ENCODE data around the gene MED25. TPM values are rescaled to one million over a fixed set of nuclear protein-coding genes. Genes with fewer than 3 reads are reported as not detected.
A peak's percentile ranks its signal among the peaks of the same experiment; 100 is the strongest.

MED25 gene
- total and polyA plus RNA-seq, 5 donors = 37.8 to 50.4 (median 41.5) TPM

- Histone ChIP-seq H3K4me3 (ENCODE audit: low read length) (no peak overlapping the region), H3K9me3 (ENCODE audit: control insufficient read depth, low read length) (no peaks in the 10 kb centered on the region), H3K27ac (ENCODE audit: low read length) (no peak overlapping the region), H3K27me3 (ENCODE audit: control insufficient read depth, insufficient read depth) (no peaks in the 10 kb centered on the region), H3K4me1 (ENCODE audit: control insufficient read depth, insufficient read depth, low read length) (peaks cover 1% of the 10 kb centered on the region)
- intact Hi-C loops (cut with DNase I) = no loop called here
- WGBS = 79% methylated on average over 18 of the region's 18 CpGs
- peak in 1 of 3 donors; percentile 50 for DNase-seq
- no peak for ATAC-seq
These were observed 10.8 kb upstream of the MED25 start for GRCh38 chr19:49807058-49807903.

GRCh38 chr19:49807904-49808675 lies 10.0 kb upstream of the MED25 start:
- H3K27ac ChIP-seq (ENCODE audit: low read length) = peak overlapping the region; percentile 13
- H3K9me3 ChIP-seq (ENCODE audit: control insufficient read depth, low read length) = no peaks in the 10 kb centered on the region
- DNase-seq = peak in 2 of 3 donors; percentile 68 to 75
- peak in 1 of 2 donors; percentile 2 for ATAC-seq
- H3K4me3 ChIP-seq (ENCODE audit: low read length) = peak overlapping the region; percentile 63
- peaks cover 1% of the 10 kb centered on the region for H3K4me1 ChIP-seq (ENCODE audit: control insufficient read depth, insufficient read depth, low read length)
- WGBS = 79% methylated on average over 20 of the region's 20 CpGs
- intact Hi-C loops (cut with DNase I) = no loop called here
- no peaks in the 10 kb centered on the region for H3K27me3 ChIP-seq (ENCODE audit: control insufficient read depth, insufficient read depth)

DNA sequence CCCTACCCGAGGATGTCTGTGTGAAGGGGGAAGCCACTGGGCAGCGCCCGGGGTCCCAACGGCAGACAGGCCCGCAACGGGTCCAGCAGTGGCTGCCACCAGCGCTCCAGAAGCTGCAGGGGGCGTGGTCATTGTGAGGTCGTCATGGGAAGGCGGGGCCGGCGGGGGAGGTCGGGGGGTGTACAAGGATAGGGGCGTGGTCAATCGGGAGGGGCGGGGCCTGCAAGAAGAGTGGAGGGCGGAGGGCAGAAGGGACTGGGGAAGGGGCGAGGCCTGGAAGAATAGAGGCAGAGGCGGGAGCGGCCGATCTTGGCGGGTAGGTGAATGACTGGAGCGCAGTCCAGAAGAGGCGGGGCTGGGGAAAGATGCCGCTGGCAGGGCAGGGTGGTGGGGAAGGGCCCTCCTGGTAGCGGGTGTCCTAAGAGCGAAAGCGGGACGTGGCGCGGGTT lies 9.4 kb upstream of the MED25 start:
- intact Hi-C loops (cut with DNase I) = no loop called here
- peak; percentile 80 to 81 for ATAC-seq
- Histone ChIP-seq H3K27ac (ENCODE audit: low read length) (peak overlapping the region; percentile 80), H3K4me1 (ENCODE audit: control insufficient read depth, insufficient read depth, low read length) (peaks cover 1% of the 10 kb centered on the region), H3K27me3 (ENCODE audit: control insufficient read depth, insufficient read depth) (no peaks in the 10 kb centered on the region), H3K4me3 (ENCODE audit: low read length) (peak overlapping the region; percentile 63), H3K9me3 (ENCODE audit: control insufficient read depth, low read length) (no peaks in the 10 kb centered on the region)
- WGBS = 3% methylated on average over 31 of the region's 31 CpGs
- DNase-seq = peak; percentile 96 to 98 (median 98)

DNA sequence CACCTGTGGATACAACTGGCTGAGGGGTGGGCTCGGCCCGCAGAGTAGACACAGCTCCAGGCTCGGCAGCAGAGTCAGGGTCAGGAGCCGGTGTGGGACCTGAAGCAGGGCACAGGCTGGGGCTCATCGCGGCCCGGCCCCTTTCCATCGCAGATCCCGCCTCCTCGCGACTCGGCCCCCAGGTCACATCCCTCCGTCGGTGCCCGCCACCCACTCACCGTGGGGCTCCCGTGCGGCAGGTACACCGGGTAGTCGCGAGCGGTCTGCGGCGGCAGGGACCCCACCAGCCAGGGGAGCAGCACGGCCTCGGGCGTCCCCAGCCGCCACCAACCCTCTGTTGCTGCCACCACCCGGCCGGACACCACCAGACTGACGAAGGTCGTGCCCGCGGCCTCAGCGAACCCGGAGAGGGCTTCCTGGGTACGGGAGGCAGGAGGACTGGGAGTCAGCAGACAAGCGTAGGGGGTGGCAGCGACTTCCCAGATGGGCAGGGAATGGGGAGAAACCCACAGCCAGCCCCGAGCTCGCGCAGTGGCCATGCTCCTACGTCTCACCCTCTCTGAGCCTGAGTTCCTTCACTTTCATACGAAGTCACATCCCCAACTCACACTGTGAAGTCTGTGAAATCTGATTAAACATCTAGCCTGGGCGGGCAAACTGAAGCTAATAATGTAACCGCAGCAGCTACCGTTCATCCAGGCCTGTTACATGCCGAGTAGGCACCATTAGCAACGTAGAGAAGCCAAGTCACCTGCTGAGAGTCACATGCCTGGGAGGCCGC lies 8.7 kb upstream of the MED25 start:
- H3K4me3 ChIP-seq (ENCODE audit: low read length) = peak overlapping the region; percentile 63
- DNase-seq (peak; percentile 72 to 89 (median 83)), ATAC-seq (peak; percentile 48 to 51)
- no peaks in the 10 kb centered on the region for H3K27me3 ChIP-seq (ENCODE audit: control insufficient read depth, insufficient read depth)
- H3K4me1 ChIP-seq (ENCODE audit: control insufficient read depth, insufficient read depth, low read length) = peaks cover 1% of the 10 kb centered on the region
- WGBS = 6% methylated on average over 50 of the region's 50 CpGs
- intact Hi-C loops (cut with DNase I) = no loop called here
- H3K9me3 ChIP-seq (ENCODE audit: control insufficient read depth, low read length) = no peaks in the 10 kb centered on the region
- peak overlapping the region; percentile 80 for H3K27ac ChIP-seq (ENCODE audit: low read length)

GRCh38 chr19:49809941-49810389 lies 8.1 kb upstream of the MED25 start:
- ATAC-seq (no peak), DNase-seq (peak in 1 of 3 donors; percentile 47)
- no peaks in the 10 kb centered on the region for H3K27me3 ChIP-seq (ENCODE audit: control insufficient read depth, insufficient read depth)
- 81% methylated on average over 5 of the region's 5 CpGs for WGBS
- no peaks in the 10 kb centered on the region for H3K9me3 ChIP-seq (ENCODE audit: control insufficient read depth, low read length)
- H3K27ac ChIP-seq (ENCODE audit: low read length) = peak overlapping the region; percentile 80
- intact Hi-C loops (cut with DNase I) = loop anchor here in 2 of 4 donors (10.0 kb wide), 1 partner anchor 55 kb away; the partner anchor contains the start of gene PNKP (in 2 of the 2)
- H3K4me3 ChIP-seq (ENCODE audit: low read length) = no peak overlapping the region
- H3K4me1 ChIP-seq (ENCODE audit: control insufficient read depth, insufficient read depth, low read length) = peaks cover 1% of the 10 kb centered on the region

DNA sequence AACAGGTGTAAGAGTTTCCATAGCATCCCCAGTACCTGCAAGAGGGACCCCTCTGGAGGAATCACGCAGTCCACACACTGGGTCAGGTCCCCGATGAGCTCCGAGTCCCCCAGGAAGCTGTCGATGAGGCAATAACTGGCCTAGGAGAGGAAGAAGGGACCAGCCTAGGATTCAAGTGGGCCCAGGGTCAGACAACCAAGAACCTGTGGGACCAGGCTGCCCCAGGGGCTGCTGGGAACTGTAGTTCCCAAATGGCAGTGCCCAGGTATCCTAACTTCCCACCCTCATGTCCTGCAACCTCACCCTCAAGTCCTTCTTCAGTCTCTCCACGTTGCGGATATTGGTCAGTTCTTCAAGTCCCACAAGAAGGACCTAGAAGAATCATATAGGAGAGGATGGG lies 6.8 kb upstream of the MED25 start:
- Histone ChIP-seq H3K9me3 (ENCODE audit: control insufficient read depth, low read length) (no peaks in the 10 kb centered on the region), H3K4me3 (ENCODE audit: low read length) (no peak overlapping the region), H3K27ac (ENCODE audit: low read length) (no peak overlapping the region), H3K4me1 (ENCODE audit: control insufficient read depth, insufficient read depth, low read length) (peaks cover 1% of the 10 kb centered on the region), H3K27me3 (ENCODE audit: control insufficient read depth, insufficient read depth) (no peaks in the 10 kb centered on the region)
- DNase-seq (no peak), ATAC-seq (no peak)
- intact Hi-C loops (cut with DNase I) = loop anchor here in 2 of 4 donors (10.0 kb wide), 1 partner anchor 53 kb away; the partner anchor contains the start of gene PNKP (in 2 of the 2)
- WGBS = 91% methylated on average over 6 of the region's 6 CpGs

DNA sequence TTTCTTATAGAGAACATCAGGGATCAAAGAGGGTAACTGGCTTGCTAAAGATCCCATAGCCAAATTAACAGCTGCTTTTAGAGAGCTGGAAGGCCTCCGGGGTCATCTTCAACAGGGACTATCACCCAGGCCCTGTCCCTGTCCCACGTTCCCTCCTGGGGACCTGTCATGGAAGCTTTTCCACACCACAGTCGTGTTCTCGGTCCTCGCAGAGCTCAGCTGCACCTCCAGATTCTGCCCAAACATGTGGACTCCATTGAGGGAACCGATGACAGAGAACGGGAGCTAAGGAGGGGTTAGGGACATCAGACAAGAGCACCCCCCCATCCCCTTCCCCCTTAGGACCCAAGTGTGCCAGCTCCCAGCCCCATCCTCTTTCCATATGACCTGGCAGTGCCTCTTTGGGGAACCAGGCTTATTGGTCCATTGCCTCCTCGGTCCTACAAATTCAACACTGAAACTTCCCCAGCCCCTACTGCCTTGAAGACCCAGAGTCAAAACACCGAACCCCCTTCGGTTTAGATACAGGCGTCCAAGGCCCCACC lies 5.6 kb upstream of the MED25 start:
- Histone ChIP-seq H3K4me1 (ENCODE audit: control insufficient read depth, insufficient read depth, low read length) (peaks cover 1% of the 10 kb centered on the region), H3K9me3 (ENCODE audit: control insufficient read depth, low read length) (no peaks in the 10 kb centered on the region), H3K27ac (ENCODE audit: low read length) (peak overlapping the region; percentile 90), H3K4me3 (ENCODE audit: low read length) (peak overlapping the region; percentile 86), H3K27me3 (ENCODE audit: control insufficient read depth, insufficient read depth) (no peaks in the 10 kb centered on the region)
- DNase-seq = no peak
- WGBS = 39% methylated on average over 11 of the region's 11 CpGs
- no peak for ATAC-seq
- intact Hi-C loops (cut with DNase I) = loop anchor here in 2 of 4 donors (10.0 kb wide), 1 partner anchor 52 kb away; the partner anchor contains the start of gene PNKP (in 2 of the 2)

- no peaks in the 10 kb centered on the region for H3K27me3 ChIP-seq (ENCODE audit: control insufficient read depth, insufficient read depth)
- peak within 1 kb of the TSS; percentile 90 for H3K27ac ChIP-seq (ENCODE audit: low read length)
- DNase-seq (peak; percentile 98 to 99 (median 98)), ATAC-seq (peak; percentile 81 to 85)
- H3K9me3 ChIP-seq (ENCODE audit: control insufficient read depth, low read length) = no peaks in the 10 kb centered on the region
- peak within 1 kb of the TSS; percentile 86 for H3K4me3 ChIP-seq (ENCODE audit: low read length)
- H3K4me1 ChIP-seq (ENCODE audit: control insufficient read depth, insufficient read depth, low read length) = peaks cover 1% of the 10 kb centered on the region
- intact Hi-C loops (cut with DNase I) = loop anchor here in 2 of 4 donors (10.0 kb wide), 1 partner anchor 52 kb away; the partner anchor contains the start of gene PNKP (in 2 of the 2)
- WGBS = under 1% methylated on average over 45 of the region's 45 CpGs
These were observed 4.9 kb upstream of the MED25 start, which contains the start of gene FUZ for GRCh38 chr19:49812997-49813861. FUZ (minus strand) TSS chr19:49813292; CDS start chr19:49813106, 186 bp downstream.

- Histone ChIP-seq H3K9me3 (ENCODE audit: control insufficient read depth, low read length) (no peaks in the 10 kb centered on the region), H3K27ac (ENCODE audit: low read length) (peak overlapping the region; percentile 12), H3K27me3 (ENCODE audit: control insufficient read depth, insufficient read depth) (no peaks in the 10 kb centered on the region), H3K4me1 (ENCODE audit: control insufficient read depth, insufficient read depth, low read length) (peaks cover 2% of the 10 kb centered on the region), H3K4me3 (ENCODE audit: low read length) (no peak overlapping the region)
- ATAC-seq (no peak), DNase-seq (no peak)
- intact Hi-C loops (cut with DNase I) = loop anchor here in 2 of 4 donors (10.0 kb wide), 1 partner anchor 51 kb away; the partner anchor contains the start of gene PNKP (in 2 of the 2)
- 77% methylated on average over 1 of the region's 1 CpG for WGBS
These were observed 4.1 kb upstream of the MED25 start for GRCh38 chr19:49814010-49814409.

Measured in right cardiac atrium (tissue), 5 donors.